Astrocyte of the spinal cord (primary cell): Measurements from ENCODE around the gene SUPT20H.
"Not testable (repeated sequence)": the region's sequence is repeated elsewhere in the genome, so short reads cannot be mapped to it uniquely, and the experiment has no call there.

Experiments used
- DNase-seq: peaks from one replicate; pipeline ENCODE4 v3.0.0; 2011; ENCODE audit warnings: low read depth, low spot score
- H3K4me3 ChIP-seq: 2 replicates; pipeline ENCODE4 v1.5.1; 2011; ENCODE audit warnings: low read depth, mild to moderate bottlenecking, low read length, moderate library complexity
- in situ Hi-C: cut with HindIII; loops from 2 replicates; pipeline ENCODE4 v1.10.0; 2017; ENCODE audit warnings: low sequenced_read_pairs
- TF ChIP-seq, protein P1 (sequence below): IDR thresholded peaks from 2 replicates; pipeline ENCODE4 v1.5.1; 2012; ENCODE audit warnings: low read depth, mild to moderate bottlenecking, low read length, inconsistent platforms

Gene SUPT20H

DNA sequence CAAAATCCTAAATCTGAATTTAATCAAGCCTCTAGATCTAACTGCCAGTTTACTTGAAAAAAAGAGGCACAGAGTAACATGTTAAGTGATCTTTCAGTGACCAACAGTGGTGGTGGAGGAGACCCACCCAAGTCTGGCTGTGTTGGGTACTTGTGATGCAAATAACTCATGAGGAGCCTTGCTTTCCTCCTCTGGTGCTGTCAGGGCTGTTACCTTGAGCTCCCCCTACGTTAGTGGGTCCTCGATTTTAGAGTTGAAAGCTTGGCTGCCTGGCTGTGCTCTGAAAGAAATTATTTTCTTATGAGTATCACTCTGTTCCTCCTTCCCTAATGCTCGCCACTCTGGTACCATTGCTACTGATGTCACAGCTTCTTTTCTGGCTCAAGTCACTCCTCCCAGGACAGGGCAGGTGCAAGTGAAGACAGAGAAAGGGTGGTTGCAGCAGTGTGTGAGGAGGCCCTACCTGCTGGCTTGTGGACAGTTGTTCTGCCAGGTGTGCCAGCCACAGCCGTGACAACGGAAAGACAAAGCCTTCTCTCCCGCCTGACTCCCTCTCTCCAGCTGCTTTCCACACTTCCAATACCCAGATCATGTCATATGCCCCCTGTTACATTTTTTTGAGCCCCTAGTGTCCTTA is 6.5 kb upstream of the SUPT20H start:
- TF ChIP-seq, protein P1, sequence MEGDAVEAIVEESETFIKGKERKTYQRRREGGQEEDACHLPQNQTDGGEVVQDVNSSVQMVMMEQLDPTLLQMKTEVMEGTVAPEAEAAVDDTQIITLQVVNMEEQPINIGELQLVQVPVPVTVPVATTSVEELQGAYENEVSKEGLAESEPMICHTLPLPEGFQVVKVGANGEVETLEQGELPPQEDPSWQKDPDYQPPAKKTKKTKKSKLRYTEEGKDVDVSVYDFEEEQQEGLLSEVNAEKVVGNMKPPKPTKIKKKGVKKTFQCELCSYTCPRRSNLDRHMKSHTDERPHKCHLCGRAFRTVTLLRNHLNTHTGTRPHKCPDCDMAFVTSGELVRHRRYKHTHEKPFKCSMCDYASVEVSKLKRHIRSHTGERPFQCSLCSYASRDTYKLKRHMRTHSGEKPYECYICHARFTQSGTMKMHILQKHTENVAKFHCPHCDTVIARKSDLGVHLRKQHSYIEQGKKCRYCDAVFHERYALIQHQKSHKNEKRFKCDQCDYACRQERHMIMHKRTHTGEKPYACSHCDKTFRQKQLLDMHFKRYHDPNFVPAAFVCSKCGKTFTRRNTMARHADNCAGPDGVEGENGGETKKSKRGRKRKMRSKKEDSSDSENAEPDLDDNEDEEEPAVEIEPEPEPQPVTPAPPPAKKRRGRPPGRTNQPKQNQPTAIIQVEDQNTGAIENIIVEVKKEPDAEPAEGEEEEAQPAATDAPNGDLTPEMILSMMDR: no peak
- H3K4me3 ChIP-seq: no peak overlapping the region
- in situ Hi-C loops: no loop called here
- DNase-seq: no peak

DNA sequence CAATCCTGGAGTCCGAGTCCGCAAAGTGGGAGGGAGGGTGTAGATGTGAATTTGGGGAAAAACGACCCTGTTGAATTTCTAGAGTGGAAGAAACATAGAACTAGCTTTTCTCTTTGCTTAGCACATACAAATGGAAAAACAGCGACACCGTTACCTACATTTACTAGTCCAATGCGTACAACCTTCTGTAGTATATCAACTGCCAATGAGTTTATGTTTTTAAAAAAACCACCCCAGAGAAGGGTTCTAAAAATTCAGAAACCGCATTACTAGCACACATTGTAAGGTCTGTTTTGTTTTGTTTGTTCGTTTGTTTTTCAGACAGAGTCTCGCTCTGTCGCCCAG is 332 bp upstream of the SUPT20H start:
- TF ChIP-seq, protein P1: no peak
- in situ Hi-C loops: no loop called here
- H3K4me3 ChIP-seq: peak overlapping the region; percentile 95
- DNase-seq: no peak

DNA sequence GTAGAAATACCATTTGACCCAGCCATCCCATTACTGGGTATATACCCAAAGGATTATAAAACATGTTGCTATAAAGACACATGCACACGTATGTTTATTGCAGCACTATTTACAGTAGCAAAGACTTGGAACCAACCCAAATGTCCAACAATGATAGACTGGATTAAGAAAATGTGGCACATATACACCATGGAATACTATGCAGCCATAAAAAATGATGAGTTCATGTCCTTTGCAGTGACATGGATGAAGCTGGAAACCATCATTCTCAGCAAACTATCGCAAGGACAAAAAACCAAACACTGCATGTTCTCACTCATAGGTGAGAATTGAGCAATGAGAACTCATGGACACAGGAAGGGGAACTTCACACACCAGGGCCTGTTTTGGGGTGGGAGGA is 3.3 kb downstream of the SUPT20H start:
- H3K4me3 ChIP-seq, in situ Hi-C loops, DNase-seq: not testable (repeated sequence)

DNA sequence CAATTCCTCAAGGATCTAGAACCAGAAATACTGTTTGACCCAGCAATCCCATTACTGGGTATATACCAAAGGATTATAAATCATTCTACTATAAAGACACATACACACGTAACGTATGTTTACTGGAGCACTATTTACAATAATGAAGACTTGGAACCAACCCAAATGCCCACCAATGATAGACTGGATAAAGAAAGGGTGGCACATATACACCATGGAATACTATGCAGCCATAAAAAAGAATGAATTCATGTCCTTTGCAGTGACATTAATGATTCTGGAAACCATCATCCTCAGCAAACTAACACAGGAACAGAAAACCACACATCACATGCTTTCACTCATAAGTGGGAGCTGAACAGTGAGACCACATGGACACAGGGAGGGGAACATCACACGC is 6.4 kb downstream of the SUPT20H start:
- in situ Hi-C loops, DNase-seq, H3K4me3 ChIP-seq: not testable (repeated sequence)

DNA sequence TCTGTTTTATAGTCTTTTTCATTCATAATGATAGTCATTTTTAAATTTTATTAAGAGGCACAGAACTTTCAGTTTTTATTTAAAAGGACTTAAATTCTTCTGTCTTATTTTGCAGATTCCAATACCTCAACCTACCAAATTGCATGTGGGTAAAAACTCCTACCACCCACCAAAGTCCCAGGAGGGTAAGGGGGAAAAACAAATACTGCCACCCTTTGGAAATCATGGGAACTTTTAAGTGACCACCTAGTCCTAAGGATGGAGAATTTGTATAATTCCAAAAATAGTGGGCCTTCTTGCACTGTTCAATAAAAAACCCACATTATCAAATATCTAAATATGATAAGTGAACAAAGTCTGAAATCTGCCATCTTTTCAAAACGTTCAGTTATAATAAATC is 9.7 kb downstream of the SUPT20H start:
- TF ChIP-seq, protein P1: peak; percentile 14
- no peak for DNase-seq
- in situ Hi-C loops: no loop called here
- H3K4me3 ChIP-seq: no peak overlapping the region

GRCh38 chr13:37047846-37048245 is 11.6 kb downstream of the SUPT20H start:
- TF ChIP-seq, protein P1: no peak

GRCh38 chr13:37047032-37047431 is 12.5 kb downstream of the SUPT20H start:
- in situ Hi-C loops: no loop called here
- no peak for DNase-seq
- TF ChIP-seq, protein P1: no peak
- H3K4me3 ChIP-seq: no peak overlapping the region

More at GRCh38 chr13:37047846-37048245, 11.6 kb downstream of the SUPT20H start:
- in situ Hi-C loops: no loop called here
- no peak for DNase-seq
- no peak overlapping the region for H3K4me3 ChIP-seq

DNA sequence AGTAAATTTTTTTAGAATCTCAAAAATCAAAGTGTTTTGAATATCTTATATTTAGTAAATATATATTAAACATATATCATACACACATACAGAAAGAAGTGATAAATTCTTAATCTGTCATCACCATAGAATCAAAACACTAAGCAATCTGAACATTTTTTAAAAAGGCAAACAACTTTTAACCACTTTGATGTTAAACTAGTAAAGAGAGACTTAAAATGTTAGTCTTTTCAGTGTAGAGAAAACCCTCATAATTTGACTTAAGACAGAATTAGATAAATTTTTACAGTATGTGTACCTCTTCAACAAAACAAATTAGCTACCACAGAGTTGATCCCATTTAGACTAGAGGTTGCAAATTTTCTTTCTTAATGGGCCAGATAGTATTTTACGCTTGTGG is 13.4 kb downstream of the SUPT20H start:
- no peak for DNase-seq
- H3K4me3 ChIP-seq: no peak overlapping the region
- TF ChIP-seq, protein P1: no peak
- in situ Hi-C loops: no loop called here
